HEK293 (cell line): ENCODE results near the gene DCC.

Source experiments
- CTCF ChIA-PET: fragments of 350-600 bp; formaldehyde crosslinking; extraction: SDS; loops from one replicate; lab custom pipeline; 2021; ENCODE audit warnings: antibody characterized with exemption; lab: Yijun Ruan, JAX
- POLR2A ChIA-PET: fragments of 300-600 bp; formaldehyde crosslinking; extraction: SDS; loops from one replicate; lab custom pipeline; 2020; ENCODE audit warnings: antibody characterized with exemption, inconsistent platforms; lab: Yijun Ruan, JAX
- H3K27ac ChIP-seq: fragments of 200-500 bp; sonication (Bioruptor generic); 2 replicates; pipeline ENCODE4 v1.5.1; 2014; ENCODE audit warnings: low read depth, low read length, control low read depth, inconsistent platforms; ENCODE audit errors: extremely low read depth
- H3K36me3 ChIP-seq, 2 experiments: fragments of 200-500 bp in 1 of 2; sonication (Bioruptor generic) in 1 of 2; 1 replicate in 1 of 2; 2 replicates in 1 of 2; pipeline ENCODE4 v1.5.1; 2014 to 2017; ENCODE audit warnings: inconsistent platforms in 2 of 2, low read length in 2 of 2; ENCODE audit not compliant: control insufficient read depth in 2 of 2, insufficient read depth in 1 of 2
- H3K4me1 ChIP-seq: fragments of 200-500 bp; sonication (Bioruptor generic); 2 replicates; pipeline ENCODE4 v1.5.1; 2014; ENCODE audit warnings: mild to moderate bottlenecking, low read length, inconsistent platforms; ENCODE audit not compliant: control insufficient read depth, insufficient read depth
- H3K4me3 ChIP-seq: 2 replicates; pipeline ENCODE4 v1.5.1; 2011; ENCODE audit warnings: low read depth, mild to moderate bottlenecking, control low read depth, low read length, moderate library complexity
- H3K9me3 ChIP-seq: fragments of 200-500 bp; sonication (Bioruptor generic); 2 replicates; pipeline ENCODE4 v1.5.1; 2014; ENCODE audit warnings: low read depth, low read length, inconsistent platforms; ENCODE audit not compliant: control insufficient read depth, insufficient read depth
- ELK4 ChIP-seq: IDR thresholded peaks from 2 replicates; pipeline ENCODE4 v1.6.1; 2011; ENCODE audit warnings: mild to moderate bottlenecking, low read depth, low read length, borderline replicate concordance
- GFI1B ChIP-seq: fragments of 450-650 bp; formaldehyde crosslinking; IDR thresholded peaks from 2 replicates; pipeline ENCODE4 v1.5.1; 2016; ENCODE audit warnings: missing biosample characterization, missing genetic modification characterization
- KLF9 ChIP-seq: fragments of 450-650 bp; formaldehyde crosslinking; IDR thresholded peaks from 2 replicates; pipeline ENCODE4 v1.5.1; 2016; ENCODE audit warnings: missing biosample characterization, missing genetic modification characterization, low read depth
- SCRT1 ChIP-seq: fragments of 450-650 bp; formaldehyde crosslinking; IDR thresholded peaks from 2 replicates; pipeline ENCODE4 v1.5.1; 2016; ENCODE audit warnings: missing biosample characterization, missing genetic modification characterization, borderline replicate concordance
- ZBTB7A ChIP-seq: fragments of 450-650 bp; formaldehyde crosslinking; IDR thresholded peaks from 2 replicates; pipeline ENCODE4 v1.5.1; 2016; ENCODE audit warnings: low read depth, missing biosample characterization, missing genetic modification characterization
- ZFHX2 ChIP-seq: fragments of 450-650 bp; formaldehyde crosslinking; conservative IDR thresholded peaks from 2 replicates; pipeline ENCODE4 v1.5.1; 2016; ENCODE audit warnings: missing biosample characterization, missing genetic modification characterization
- ZNF138 ChIP-seq: fragments of 450-650 bp; formaldehyde crosslinking; IDR thresholded peaks from 2 replicates; pipeline ENCODE4 v1.5.1; 2016; ENCODE audit warnings: missing biosample characterization, missing genetic modification characterization, borderline replicate concordance
- ZNF174 ChIP-seq: fragments of 450-650 bp; formaldehyde crosslinking; IDR thresholded peaks from 2 replicates; pipeline ENCODE4 v1.5.0; 2017; ENCODE audit warnings: missing biosample characterization, mild to moderate bottlenecking, missing genetic modification characterization
- ZNF23 ChIP-seq: fragments of 450-650 bp; formaldehyde crosslinking; IDR thresholded peaks from 2 replicates; pipeline ENCODE4 v1.5.1; 2016; ENCODE audit warnings: missing biosample characterization, missing genetic modification characterization, borderline replicate concordance
- ZNF26 ChIP-seq: fragments of 450-650 bp; formaldehyde crosslinking; IDR thresholded peaks from 2 replicates; pipeline ENCODE4 v1.5.1; 2016; ENCODE audit warnings: missing biosample characterization, missing genetic modification characterization
- ZNF302 ChIP-seq: fragments of 450-650 bp; formaldehyde crosslinking; IDR thresholded peaks from 2 replicates; pipeline ENCODE4 v1.5.1; 2016; ENCODE audit warnings: missing biosample characterization, missing genetic modification characterization, low read depth
- ZNF324 ChIP-seq: fragments of 450-650 bp; formaldehyde crosslinking; IDR thresholded peaks from 2 replicates; pipeline ENCODE4 v1.5.1; 2016; ENCODE audit warnings: missing biosample characterization, missing genetic modification characterization
- ZNF341 ChIP-seq: fragments of 450-650 bp; formaldehyde crosslinking; IDR thresholded peaks from 2 replicates; pipeline ENCODE4; 2016; ENCODE audit warnings: low read depth, missing biosample characterization, missing genetic modification characterization
- ZNF350 ChIP-seq: fragments of 450-650 bp; formaldehyde crosslinking; IDR thresholded peaks from 2 replicates; pipeline ENCODE4 v1.5.0; 2017; ENCODE audit warnings: missing biosample characterization, mild to moderate bottlenecking, missing genetic modification characterization
- ZNF354C ChIP-seq: fragments of 450-650 bp; formaldehyde crosslinking; IDR thresholded peaks from 2 replicates; pipeline ENCODE4 v1.5.1; 2016; ENCODE audit warnings: missing biosample characterization, missing genetic modification characterization, low read depth, borderline replicate concordance
- ZNF404 ChIP-seq: fragments of 450-650 bp; formaldehyde crosslinking; IDR thresholded peaks from 2 replicates; pipeline ENCODE4 v1.5.1; 2017; ENCODE audit warnings: missing biosample characterization, missing genetic modification characterization
- ZNF521 ChIP-seq: fragments of 450-650 bp; formaldehyde crosslinking; IDR thresholded peaks from 2 replicates; pipeline ENCODE4 v1.5.1; 2017; ENCODE audit warnings: missing biosample characterization, mild to moderate bottlenecking, missing genetic modification characterization
- ZNF548 ChIP-seq: fragments of 450-650 bp; formaldehyde crosslinking; IDR thresholded peaks from 2 replicates; pipeline ENCODE4 v1.5.1; 2016; ENCODE audit warnings: missing biosample characterization, missing genetic modification characterization
- ZNF624 ChIP-seq: fragments of 450-650 bp; formaldehyde crosslinking; IDR thresholded peaks from 2 replicates; pipeline ENCODE4 v1.5.1; 2017; ENCODE audit warnings: missing biosample characterization, missing genetic modification characterization
- ZNF701 ChIP-seq: fragments of 450-650 bp; formaldehyde crosslinking; IDR thresholded peaks from 2 replicates; pipeline ENCODE4 v1.5.1; 2016; ENCODE audit warnings: missing biosample characterization, missing genetic modification characterization
- ZNF768 ChIP-seq: fragments of 450-650 bp; formaldehyde crosslinking; IDR thresholded peaks from 2 replicates; pipeline ENCODE4 v1.5.1; 2018; ENCODE audit warnings: missing biosample characterization, mild to moderate bottlenecking, missing genetic modification characterization
- ZNF830 ChIP-seq: fragments of 450-650 bp; IDR thresholded peaks from 2 replicates; pipeline ENCODE4 v1.5.0; 2018; ENCODE audit warnings: missing biosample characterization, missing genetic modification characterization, low read depth, mild to moderate bottlenecking, moderate library complexity
- TF ChIP-seq, protein P1 (sequence below): fragments of 450-650 bp; formaldehyde crosslinking; IDR thresholded peaks from 2 replicates; pipeline ENCODE4 v1.5.1; 2016; ENCODE audit warnings: missing biosample characterization, missing genetic modification characterization
- TF ChIP-seq, protein P2 (sequence below): fragments of 450-650 bp; formaldehyde crosslinking; conservative IDR thresholded peaks from 2 replicates; pipeline ENCODE4 v1.5.1; 2016; ENCODE audit warnings: low read depth, missing biosample characterization, missing genetic modification characterization

Gene DCC

DNA sequence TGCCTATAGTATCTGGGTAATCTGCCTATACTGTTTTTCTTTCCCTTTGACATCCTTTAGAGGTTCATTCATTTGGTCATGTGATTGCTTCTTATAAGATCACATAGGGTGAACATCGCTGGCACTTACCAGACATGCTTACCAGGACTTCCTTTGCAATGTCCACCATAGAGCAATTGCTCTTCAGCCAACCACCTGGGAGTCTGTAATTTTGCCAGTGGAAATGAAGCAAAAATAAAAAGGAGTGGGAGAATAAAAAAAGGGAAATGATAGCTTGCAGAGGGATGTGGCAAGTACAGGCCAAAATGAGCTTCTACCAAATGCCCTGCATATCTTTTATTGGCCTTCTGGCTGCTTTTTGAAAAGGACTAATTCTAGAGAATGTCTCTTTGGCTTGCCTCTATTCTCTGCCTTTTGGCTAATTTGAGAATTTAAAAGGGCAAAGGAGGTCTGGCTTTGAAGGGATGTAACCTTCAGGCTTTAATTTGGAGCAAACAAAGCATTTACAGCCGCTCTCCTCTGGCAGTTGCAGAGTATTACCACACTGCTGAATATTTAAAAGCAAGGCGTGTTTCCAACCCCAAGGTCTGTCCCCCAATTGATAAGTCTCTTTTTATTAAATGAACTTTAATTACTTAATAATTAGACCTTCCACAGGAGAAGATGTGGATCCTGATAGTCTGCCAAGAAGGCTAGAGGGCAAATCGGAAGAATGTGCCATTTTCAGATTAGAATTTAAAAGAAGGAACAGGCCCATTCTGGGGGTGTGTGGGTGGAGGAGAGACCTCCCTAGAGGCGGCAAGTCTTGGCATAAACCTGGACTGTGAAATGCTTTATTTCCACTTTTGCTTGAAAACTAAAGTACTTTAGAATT is 557.9 kb downstream of the DCC start (continued):
- TF ChIP-seq, protein P1, sequence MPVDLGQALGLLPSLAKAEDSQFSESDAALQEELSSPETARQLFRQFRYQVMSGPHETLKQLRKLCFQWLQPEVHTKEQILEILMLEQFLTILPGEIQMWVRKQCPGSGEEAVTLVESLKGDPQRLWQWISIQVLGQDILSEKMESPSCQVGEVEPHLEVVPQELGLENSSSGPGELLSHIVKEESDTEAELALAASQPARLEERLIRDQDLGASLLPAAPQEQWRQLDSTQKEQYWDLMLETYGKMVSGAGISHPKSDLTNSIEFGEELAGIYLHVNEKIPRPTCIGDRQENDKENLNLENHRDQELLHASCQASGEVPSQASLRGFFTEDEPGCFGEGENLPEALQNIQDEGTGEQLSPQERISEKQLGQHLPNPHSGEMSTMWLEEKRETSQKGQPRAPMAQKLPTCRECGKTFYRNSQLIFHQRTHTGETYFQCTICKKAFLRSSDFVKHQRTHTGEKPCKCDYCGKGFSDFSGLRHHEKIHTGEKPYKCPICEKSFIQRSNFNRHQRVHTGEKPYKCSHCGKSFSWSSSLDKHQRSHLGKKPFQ (tag by site-specific recombination), result no peak
- TF ChIP-seq ZNF521 (tag by site-specific recombination) (no peak), ZNF302 (no peak), ZNF174 (tag by site-specific recombination) (no peak), ZNF324 (tag by site-specific recombination) (no peak)

GRCh38 chr18:52898485-52899058 is 558.6 kb downstream of the DCC start:
- no peak overlapping the region for H3K27ac ChIP-seq
- TF ChIP-seq ZNF624, result no peak
- TF ChIP-seq, protein P2, sequence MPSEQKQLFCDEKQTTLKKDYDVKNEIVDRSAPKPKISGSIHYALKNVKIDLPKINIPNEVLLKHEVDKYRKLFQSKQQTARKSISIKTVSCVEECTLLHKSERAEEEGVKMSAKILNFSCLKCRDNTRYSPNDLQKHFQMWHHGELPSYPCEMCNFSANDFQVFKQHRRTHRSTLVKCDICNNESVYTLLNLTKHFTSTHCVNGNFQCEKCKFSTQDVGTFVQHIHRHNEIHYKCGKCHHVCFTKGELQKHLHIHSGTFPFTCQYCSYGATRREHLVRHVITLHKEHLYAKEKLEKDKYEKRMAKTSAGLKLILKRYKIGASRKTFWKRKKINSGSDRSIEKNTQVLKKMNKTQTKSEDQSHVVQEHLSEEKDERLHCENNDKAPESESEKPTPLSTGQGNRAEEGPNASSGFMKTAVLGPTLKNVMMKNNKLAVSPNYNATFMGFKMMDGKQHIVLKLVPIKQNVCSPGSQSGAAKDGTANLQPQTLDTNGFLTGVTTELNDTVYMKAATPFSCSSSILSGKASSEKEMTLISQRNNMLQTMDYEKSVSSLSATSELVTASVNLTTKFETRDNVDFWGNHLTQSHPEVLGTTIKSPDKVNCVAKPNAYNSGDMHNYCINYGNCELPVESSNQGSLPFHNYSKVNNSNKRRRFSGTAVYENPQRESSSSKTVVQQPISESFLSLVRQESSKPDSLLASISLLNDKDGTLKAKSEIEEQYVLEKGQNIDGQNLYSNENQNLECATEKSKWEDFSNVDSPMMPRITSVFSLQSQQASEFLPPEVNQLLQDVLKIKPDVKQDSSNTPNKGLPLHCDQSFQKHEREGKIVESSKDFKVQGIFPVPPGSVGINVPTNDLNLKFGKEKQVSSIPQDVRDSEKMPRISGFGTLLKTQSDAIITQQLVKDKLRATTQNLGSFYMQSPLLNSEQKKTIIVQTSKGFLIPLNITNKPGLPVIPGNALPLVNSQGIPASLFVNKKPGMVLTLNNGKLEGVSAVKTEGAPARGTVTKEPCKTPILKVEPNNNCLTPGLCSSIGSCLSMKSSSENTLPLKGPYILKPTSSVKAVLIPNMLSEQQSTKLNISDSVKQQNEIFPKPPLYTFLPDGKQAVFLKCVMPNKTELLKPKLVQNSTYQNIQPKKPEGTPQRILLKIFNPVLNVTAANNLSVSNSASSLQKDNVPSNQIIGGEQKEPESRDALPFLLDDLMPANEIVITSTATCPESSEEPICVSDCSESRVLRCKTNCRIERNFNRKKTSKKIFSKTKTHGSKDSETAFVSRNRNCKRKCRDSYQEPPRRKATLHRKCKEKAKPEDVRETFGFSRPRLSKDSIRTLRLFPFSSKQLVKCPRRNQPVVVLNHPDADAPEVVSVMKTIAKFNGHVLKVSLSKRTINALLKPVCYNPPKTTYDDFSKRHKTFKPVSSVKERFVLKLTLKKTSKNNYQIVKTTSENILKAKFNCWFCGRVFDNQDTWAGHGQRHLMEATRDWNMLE (tag by site-specific recombination), result no peak
- TF ChIP-seq ZNF26 (tag by site-specific recombination), result no peak
- no peak for TF ChIP-seq ZNF138 (tag by site-specific recombination)
- TF ChIP-seq SCRT1 (tag by site-specific recombination), result no peak
- no peak for TF ChIP-seq ZNF404 (tag by site-specific recombination)
- TF ChIP-seq ZFHX2, result no peak
- TF ChIP-seq ZNF354C (tag by site-specific recombination), result no peak
- no peak for TF ChIP-seq ZNF548 (tag by site-specific recombination)
- no peak for TF ChIP-seq ZNF350 (tag by site-specific recombination)
- TF ChIP-seq ZNF701, result no peak
- TF ChIP-seq KLF9 (tag by site-specific recombination), result no peak
- no peak for TF ChIP-seq GFI1B (tag by site-specific recombination)
- no peak for TF ChIP-seq ZNF768
- TF ChIP-seq ZNF830 (tag by site-specific recombination), result no peak
- TF ChIP-seq ZNF341 (tag by site-specific recombination), result no peak
- TF ChIP-seq ZNF23 (tag by site-specific recombination), result no peak
- no peak for TF ChIP-seq ELK4
- TF ChIP-seq ZBTB7A (tag by site-specific recombination), result no peak
- TF ChIP-seq, all 188 proteins: peak for 0
- no peaks in the 10 kb centered on the region for H3K36me3 ChIP-seq
- CTCF ChIA-PET, result interaction anchor here (0.6 kb wide), 1 partner anchor 288 kb away, joined by 4 read pairs; no protein-coding TSS in a partner anchor
- H3K4me3 ChIP-seq, result no peak overlapping the region
- POLR2A ChIA-PET, result no interaction called here
- H3K9me3 ChIP-seq, result no peaks in the 10 kb centered on the region
- H3K4me1 ChIP-seq, result no peaks in the 10 kb centered on the region
